K562 (cell line): Measurements from ENCODE around the gene TXNRD2. TPM values are rescaled to one million over a fixed set of nuclear protein-coding genes. Genes with fewer than 3 reads are reported as not detected.

ENCODE experiments used
- ELF4 ChIP-seq: fragments of 450-650 bp; formaldehyde crosslinking; IDR thresholded peaks from 2 replicates; pipeline ENCODE4 v1.4.0; 2022; ENCODE audit warnings: missing genetic modification characterization
- FOXK2 ChIP-seq, 2 experiments: fragments of 450-650 bp; IDR thresholded peaks in 1 of 2; conservative IDR thresholded peaks in 1 of 2; 2 replicates each; pipeline ENCODE4 v1.6.1; 2016; ENCODE audit warnings: low read depth in 2 of 2, mild to moderate bottlenecking in 1 of 2
- HNRNPK ChIP-seq: fragments of 200-400 bp; formaldehyde crosslinking; IDR thresholded peaks from one replicate; pipeline ENCODE4 v1.6.1; 2018; ENCODE audit warnings: mild to moderate bottlenecking, low read depth, low read length; ENCODE audit not compliant: poor library complexity, severe bottlenecking
- HOXB6 ChIP-seq: fragments of 250-450 bp; sonication (Bioruptor Pico); IDR thresholded peaks from 2 replicates; pipeline ENCODE4 v1.5.1; 2022; ENCODE audit warnings: mild to moderate bottlenecking, borderline replicate concordance
- MCM7 ChIP-seq, 2 experiments: fragments of 450-650 bp; IDR thresholded peaks; 2 replicates each; pipeline ENCODE4 v1.6.1; 2016 to 2018
- PHB2 ChIP-seq: fragments of 450-650 bp; IDR thresholded peaks from 2 replicates; pipeline ENCODE4 v1.6.1; 2017; ENCODE audit warnings: low read depth
- SUPT5H ChIP-seq: fragments of 450-650 bp; IDR thresholded peaks from 2 replicates; pipeline ENCODE4 v1.6.1; 2016
- ZBTB7A ChIP-seq: IDR thresholded peaks from 2 replicates; pipeline ENCODE4 v1.6.1; 2011; ENCODE audit warnings: low read depth, mild to moderate bottlenecking, low read length, moderate library complexity, borderline replicate concordance; ENCODE audit not compliant: control insufficient read depth
- ZNF445 ChIP-seq: fragments of 250-450 bp; sonication (Bioruptor Pico); IDR thresholded peaks from 2 replicates; pipeline ENCODE4 v1.4.0; 2020; ENCODE audit warnings: low read depth, mild to moderate bottlenecking, moderate library complexity
- polyA plus RNA-seq, 8 experiments: library from polyadenylated mRNA; depleted of rRNA in 4 of 8; stranded (reverse) in 5 of 8; unstranded in 3 of 8; fragments of >200 nt; fragmentation: Nextera tagmentation in 2 of 8; fragmentation: Illumina TruSeq in 1 of 8; extraction: Ambion mirVana in 2 of 8; extraction: Trizol in 1 of 8; gene quantifications; 2 replicates each; pipeline versions ENCODE4 v1.2.1 to v1.2.3, GENCODE V29; 2011 to 2014; ENCODE audit warnings: inconsistent platforms in 1 of 8, missing spikeins in 1 of 8
- total RNA-seq, 7 experiments: library from RNA; depleted of rRNA in 6 of 7; stranded (reverse); fragments of >200 nt in 6 of 7; fragmentation: Illumina TruSeq in 2 of 7; extraction: Trizol in 2 of 7; gene quantifications; 2 replicates each; pipeline versions ENCODE4 v1.2.1 to v1.2.3, GENCODE V29; 2011 to 2021; ENCODE audit warnings: low replicate concordance in 1 of 7
- TF ChIP-seq, protein P1 (sequence below): fragments of 250-450 bp; sonication (Bioruptor Pico); IDR thresholded peaks from 2 replicates; pipeline ENCODE4 v1.4.0; 2020
- TF ChIP-seq, protein P2 (sequence below): fragments of 450-650 bp; IDR thresholded peaks from 2 replicates; pipeline ENCODE4 v1.7.1; 2018; ENCODE audit warnings: mild to moderate bottlenecking, low read depth; ENCODE audit not compliant: partially characterized antibody
- TF ChIP-seq, protein P3 (sequence below): fragments of 250-450 bp; sonication (Bioruptor Pico); IDR thresholded peaks from 2 replicates; pipeline ENCODE4 v1.5.0; 2021; ENCODE audit warnings: mild to moderate bottlenecking, borderline replicate concordance
- TF ChIP-seq, protein P4 (sequence below): fragments of 450-650 bp; formaldehyde crosslinking; IDR thresholded peaks from 2 replicates; pipeline ENCODE4 v1.4.0; 2020; ENCODE audit warnings: mild to moderate bottlenecking, moderate library complexity

TXNRD2 gene
- total and polyA plus RNA-seq, 9 of the 15 experiments (the other 6 are each of a cell fraction or from before 2014, with no cell fraction given), result 3.3 to 80.2 (median 49.4) TPM

DNA sequence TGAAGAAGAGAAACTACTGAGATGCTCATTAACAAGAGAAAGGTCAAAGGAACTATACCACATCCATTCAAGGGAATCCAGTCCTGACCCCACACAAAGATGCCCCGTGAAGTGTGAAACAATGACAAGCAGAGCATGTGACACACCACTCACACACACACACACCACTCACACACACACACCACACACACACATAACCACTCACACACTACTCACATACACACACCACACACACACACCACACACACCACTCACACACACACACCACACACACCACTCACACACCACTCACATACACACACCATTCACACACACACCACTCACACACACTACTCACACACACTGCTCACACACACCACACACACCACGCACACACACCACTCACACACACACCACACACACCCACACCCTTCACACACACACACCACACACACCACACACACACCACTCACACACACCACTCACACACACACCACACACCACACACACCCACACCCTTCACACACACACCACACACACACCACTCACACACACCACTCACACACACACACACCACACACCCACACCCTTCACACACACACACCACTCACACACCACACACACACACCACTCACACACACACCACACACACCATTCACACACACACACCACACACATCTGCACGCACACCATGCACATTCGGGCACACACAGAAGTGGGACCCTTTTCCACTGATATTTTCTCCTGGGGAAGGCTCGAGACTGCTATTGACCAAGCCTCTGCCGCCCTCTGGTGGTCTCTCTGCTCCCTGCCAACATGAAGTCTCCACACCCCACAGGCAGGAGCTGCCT, 32.1 kb downstream of the TXNRD2 start (continued):
- TF ChIP-seq ZBTB7A (no peak; the same call in 1 of the 2 replicates), SUPT5H (peak; percentile 73; the same call in 1 of the 2 replicates), HOXB6 (CRISPR knock-in tag) (peak; percentile 60; the same call in 1 of the 2 replicates), ELF4 (CRISPR knock-in tag) (peak; percentile 100), MCM7 (IDR thresholded peaks at IDR 0.05) (no peak; a peak in 1 of 4 replicates), HNRNPK (no peak), ZNF445 (CRISPR knock-in tag) (no peak), FOXK2 (conservative IDR thresholded peaks at IDR 0.05 in 1 of 2, IDR thresholded peaks at IDR 0.05 in 1 of 2; ENCODE audit: low read depth in 2 of 2) (peak; percentile 75 to 85), PHB2 (peak; percentile 87)
- TF ChIP-seq, protein P1, sequence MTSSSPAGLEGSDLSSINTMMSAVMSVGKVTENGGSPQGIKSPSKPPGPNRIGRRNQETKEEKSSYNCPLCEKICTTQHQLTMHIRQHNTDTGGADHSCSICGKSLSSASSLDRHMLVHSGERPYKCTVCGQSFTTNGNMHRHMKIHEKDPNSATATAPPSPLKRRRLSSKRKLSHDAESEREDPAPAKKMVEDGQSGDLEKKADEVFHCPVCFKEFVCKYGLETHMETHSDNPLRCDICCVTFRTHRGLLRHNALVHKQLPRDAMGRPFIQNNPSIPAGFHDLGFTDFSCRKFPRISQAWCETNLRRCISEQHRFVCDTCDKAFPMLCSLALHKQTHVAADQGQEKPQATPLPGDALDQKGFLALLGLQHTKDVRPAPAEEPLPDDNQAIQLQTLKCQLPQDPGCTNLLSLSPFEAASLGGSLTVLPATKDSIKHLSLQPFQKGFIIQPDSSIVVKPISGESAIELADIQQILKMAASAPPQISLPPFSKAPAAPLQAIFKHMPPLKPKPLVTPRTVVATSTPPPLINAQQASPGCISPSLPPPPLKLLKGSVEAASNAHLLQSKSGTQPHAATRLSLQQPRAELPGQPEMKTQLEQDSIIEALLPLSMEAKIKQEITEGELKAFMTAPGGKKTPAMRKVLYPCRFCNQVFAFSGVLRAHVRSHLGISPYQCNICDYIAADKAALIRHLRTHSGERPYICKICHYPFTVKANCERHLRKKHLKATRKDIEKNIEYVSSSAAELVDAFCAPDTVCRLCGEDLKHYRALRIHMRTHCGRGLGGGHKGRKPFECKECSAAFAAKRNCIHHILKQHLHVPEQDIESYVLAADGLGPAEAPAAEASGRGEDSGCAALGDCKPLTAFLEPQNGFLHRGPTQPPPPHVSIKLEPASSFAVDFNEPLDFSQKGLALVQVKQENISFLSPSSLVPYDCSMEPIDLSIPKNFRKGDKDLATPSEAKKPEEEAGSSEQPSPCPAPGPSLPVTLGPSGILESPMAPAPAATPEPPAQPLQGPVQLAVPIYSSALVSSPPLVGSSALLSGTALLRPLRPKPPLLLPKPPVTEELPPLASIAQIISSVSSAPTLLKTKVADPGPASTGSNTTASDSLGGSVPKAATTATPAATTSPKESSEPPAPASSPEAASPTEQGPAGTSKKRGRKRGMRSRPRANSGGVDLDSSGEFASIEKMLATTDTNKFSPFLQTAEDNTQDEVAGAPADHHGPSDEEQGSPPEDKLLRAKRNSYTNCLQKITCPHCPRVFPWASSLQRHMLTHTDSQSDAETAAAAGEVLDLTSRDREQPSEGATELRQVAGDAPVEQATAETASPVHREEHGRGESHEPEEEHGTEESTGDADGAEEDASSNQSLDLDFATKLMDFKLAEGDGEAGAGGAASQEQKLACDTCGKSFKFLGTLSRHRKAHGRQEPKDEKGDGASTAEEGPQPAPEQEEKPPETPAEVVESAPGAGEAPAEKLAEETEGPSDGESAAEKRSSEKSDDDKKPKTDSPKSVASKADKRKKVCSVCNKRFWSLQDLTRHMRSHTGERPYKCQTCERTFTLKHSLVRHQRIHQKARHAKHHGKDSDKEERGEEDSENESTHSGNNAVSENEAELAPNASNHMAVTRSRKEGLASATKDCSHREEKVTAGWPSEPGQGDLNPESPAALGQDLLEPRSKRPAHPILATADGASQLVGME (CRISPR knock-in tag), result peak; percentile 19; the same call in 1 of the 2 replicates
- TF ChIP-seq, protein P2, sequence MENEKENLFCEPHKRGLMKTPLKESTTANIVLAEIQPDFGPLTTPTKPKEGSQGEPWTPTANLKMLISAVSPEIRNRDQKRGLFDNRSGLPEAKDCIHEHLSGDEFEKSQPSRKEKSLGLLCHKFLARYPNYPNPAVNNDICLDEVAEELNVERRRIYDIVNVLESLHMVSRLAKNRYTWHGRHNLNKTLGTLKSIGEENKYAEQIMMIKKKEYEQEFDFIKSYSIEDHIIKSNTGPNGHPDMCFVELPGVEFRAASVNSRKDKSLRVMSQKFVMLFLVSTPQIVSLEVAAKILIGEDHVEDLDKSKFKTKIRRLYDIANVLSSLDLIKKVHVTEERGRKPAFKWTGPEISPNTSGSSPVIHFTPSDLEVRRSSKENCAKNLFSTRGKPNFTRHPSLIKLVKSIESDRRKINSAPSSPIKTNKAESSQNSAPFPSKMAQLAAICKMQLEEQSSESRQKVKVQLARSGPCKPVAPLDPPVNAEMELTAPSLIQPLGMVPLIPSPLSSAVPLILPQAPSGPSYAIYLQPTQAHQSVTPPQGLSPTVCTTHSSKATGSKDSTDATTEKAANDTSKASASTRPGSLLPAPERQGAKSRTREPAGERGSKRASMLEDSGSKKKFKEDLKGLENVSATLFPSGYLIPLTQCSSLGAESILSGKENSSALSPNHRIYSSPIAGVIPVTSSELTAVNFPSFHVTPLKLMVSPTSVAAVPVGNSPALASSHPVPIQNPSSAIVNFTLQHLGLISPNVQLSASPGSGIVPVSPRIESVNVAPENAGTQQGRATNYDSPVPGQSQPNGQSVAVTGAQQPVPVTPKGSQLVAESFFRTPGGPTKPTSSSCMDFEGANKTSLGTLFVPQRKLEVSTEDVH, result peak; percentile 81
- TF ChIP-seq, protein P3, sequence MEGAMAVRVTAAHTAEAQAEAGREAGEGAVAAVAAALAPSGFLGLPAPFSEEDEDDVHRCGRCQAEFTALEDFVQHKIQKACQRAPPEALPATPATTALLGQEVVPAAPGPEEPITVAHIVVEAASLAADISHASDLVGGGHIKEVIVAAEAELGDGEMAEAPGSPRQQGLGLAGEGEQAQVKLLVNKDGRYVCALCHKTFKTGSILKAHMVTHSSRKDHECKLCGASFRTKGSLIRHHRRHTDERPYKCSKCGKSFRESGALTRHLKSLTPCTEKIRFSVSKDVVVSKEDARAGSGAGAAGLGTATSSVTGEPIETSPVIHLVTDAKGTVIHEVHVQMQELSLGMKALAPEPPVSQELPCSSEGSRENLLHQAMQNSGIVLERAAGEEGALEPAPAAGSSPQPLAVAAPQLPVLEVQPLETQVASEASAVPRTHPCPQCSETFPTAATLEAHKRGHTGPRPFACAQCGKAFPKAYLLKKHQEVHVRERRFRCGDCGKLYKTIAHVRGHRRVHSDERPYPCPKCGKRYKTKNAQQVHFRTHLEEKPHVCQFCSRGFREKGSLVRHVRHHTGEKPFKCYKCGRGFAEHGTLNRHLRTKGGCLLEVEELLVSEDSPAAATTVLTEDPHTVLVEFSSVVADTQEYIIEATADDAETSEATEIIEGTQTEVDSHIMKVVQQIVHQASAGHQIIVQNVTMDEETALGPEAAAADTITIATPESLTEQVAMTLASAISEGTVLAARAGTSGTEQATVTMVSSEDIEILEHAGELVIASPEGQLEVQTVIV (CRISPR knock-in tag), result no peak
- TF ChIP-seq, protein P4, sequence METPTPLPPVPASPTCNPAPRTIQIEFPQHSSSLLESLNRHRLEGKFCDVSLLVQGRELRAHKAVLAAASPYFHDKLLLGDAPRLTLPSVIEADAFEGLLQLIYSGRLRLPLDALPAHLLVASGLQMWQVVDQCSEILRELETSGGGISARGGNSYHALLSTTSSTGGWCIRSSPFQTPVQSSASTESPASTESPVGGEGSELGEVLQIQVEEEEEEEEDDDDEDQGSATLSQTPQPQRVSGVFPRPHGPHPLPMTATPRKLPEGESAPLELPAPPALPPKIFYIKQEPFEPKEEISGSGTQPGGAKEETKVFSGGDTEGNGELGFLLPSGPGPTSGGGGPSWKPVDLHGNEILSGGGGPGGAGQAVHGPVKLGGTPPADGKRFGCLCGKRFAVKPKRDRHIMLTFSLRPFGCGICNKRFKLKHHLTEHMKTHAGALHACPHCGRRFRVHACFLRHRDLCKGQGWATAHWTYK, result peak; percentile 87; the same call in 1 of the 2 replicates
